GM12878 (cell line): ENCODE results near the gene EEPD1. TPM values are rescaled to one million over a fixed set of nuclear protein-coding genes. Genes with fewer than 3 reads are reported as not detected.
A peak's percentile ranks its signal among the peaks of the same experiment; 100 is the strongest.

ENCODE experiments used
- ATAC-seq: fragments of 200-7000 bp; cut with Tn5 transposase; 3 replicates; pipeline ENCODE4 v1.9.1; 2020; ENCODE audit warnings: mild to moderate bottlenecking, moderate library complexity
- BruUV-seq: library from RNA; stranded (reverse); fragments of 400-500 nt; replicated peaks from 2 replicates; lab custom pipeline; 2021; lab: Mats Ljungman, UMichigan
- CTCF ChIA-PET: fragments of 300-600 bp; sonication (Branson Sonifier 250); formaldehyde crosslinking; extraction: SDS; loops from one replicate; lab custom pipeline; 2021; ENCODE audit warnings: inconsistent platforms; lab: Yijun Ruan, JAX
- POLR2A ChIA-PET: fragments of 350-600 bp; formaldehyde crosslinking; extraction: SDS; loops from one replicate; lab custom pipeline; 2021; ENCODE audit warnings: inconsistent platforms; lab: Charles Lee
- RAD21 ChIA-PET: fragments of 300-600 bp; sonication (Branson Sonifier 250); formaldehyde crosslinking; loops from one replicate; lab custom pipeline; 2023; ENCODE audit warnings: antibody characterized with exemption; ENCODE audit not compliant: unreplicated experiment; lab: Charles Lee
- SMC1A ChIA-PET: fragments of 300-600 bp; sonication (Branson Sonifier 250); formaldehyde crosslinking; loops from one replicate; lab custom pipeline; 2023; ENCODE audit not compliant: unreplicated experiment, uncharacterized antibody; lab: Charles Lee
- DNase-seq: peaks from one replicate; pipeline ENCODE4 v3.0.0-alpha.2; 2011; ENCODE audit warnings: low read depth, low spot score
- FAIRE-seq: peaks from 3 replicates; lab custom pipeline; 2011; peaks lifted over from hg19 to GRCh38; lab: Jason Lieb, UNC
- H2AFZ ChIP-seq: 2 replicates; pipeline ENCODE4 v1.6.0; 2011; ENCODE audit warnings: low read depth, low read length, control low read depth; ENCODE audit not compliant: control insufficient read depth
- H3K27ac ChIP-seq: 2 replicates; pipeline ENCODE4 v1.5.1; 2011; ENCODE audit warnings: control low read depth; ENCODE audit not compliant: control insufficient read depth, insufficient read depth
- H3K27me3 ChIP-seq, 2 experiments: replicated peaks in 1 of 2; 2 replicates each; pipeline versions ENCODE4 v1.6.0 to v1.6.1; 2011; ENCODE audit warnings: low read length in 1 of 2; ENCODE audit not compliant: control insufficient read depth in 2 of 2, insufficient read depth in 2 of 2
- H3K36me3 ChIP-seq, 2 experiments: 2 replicates each; pipeline ENCODE4 v1.5.1; 2011; ENCODE audit warnings: low read length in 1 of 2; ENCODE audit not compliant: control insufficient read depth in 2 of 2, insufficient read depth in 2 of 2
- H3K4me1 ChIP-seq: 2 replicates; pipeline ENCODE4 v1.6.1; 2011; ENCODE audit warnings: mild to moderate bottlenecking, low read length, moderate library complexity, mixed read lengths; ENCODE audit not compliant: control insufficient read depth, insufficient read depth
- H3K4me2 ChIP-seq: 2 replicates; pipeline ENCODE4 v1.6.0; 2011; ENCODE audit warnings: control low read depth; ENCODE audit not compliant: control insufficient read depth, insufficient read depth
- H3K4me3 ChIP-seq: fragments of 200-600 bp; sonication (generic); 2 replicates; pipeline ENCODE4 v1.5.1; 2016
- H3K79me2 ChIP-seq: 2 replicates; pipeline ENCODE4 v1.6.0; 2011; ENCODE audit warnings: low read length; ENCODE audit not compliant: control insufficient read depth, insufficient read depth
- H3K9ac ChIP-seq: 2 replicates; pipeline ENCODE4 v1.8.0; 2011; ENCODE audit warnings: low read length, control low read depth, mixed read lengths; ENCODE audit not compliant: control insufficient read depth, insufficient read depth
- H3K9me3 ChIP-seq: replicated peaks from 3 replicates; pipeline ENCODE4 v1.5.1; 2011; ENCODE audit warnings: mild to moderate bottlenecking, low read length; ENCODE audit not compliant: control insufficient read depth, insufficient read depth
- H4K20me1 ChIP-seq: 2 replicates; pipeline ENCODE4 v1.6.0; 2011; ENCODE audit not compliant: control insufficient read depth, insufficient read depth
- BCL11A ChIP-seq: IDR thresholded peaks from 2 replicates; pipeline ENCODE4 v1.6.1; 2011; ENCODE audit warnings: low read depth, low read length
- ESRRA ChIP-seq: IDR thresholded peaks from 2 replicates; pipeline ENCODE4 v1.6.1; 2012; ENCODE audit warnings: mild to moderate bottlenecking, low read length, improper control_type of control experiment
- RAD21 ChIP-seq: IDR thresholded peaks from 2 replicates; pipeline ENCODE4 v1.6.1; 2011; ENCODE audit warnings: mild to moderate bottlenecking, low read depth, low read length, moderate library complexity; ENCODE audit not compliant: insufficient read depth
- RUNX3 ChIP-seq: IDR thresholded peaks from 2 replicates; pipeline ENCODE4 v1.6.1; 2012; ENCODE audit warnings: low read length, inconsistent platforms
- WGBS: methylation state at CpG from one replicate; pipeline ENCODE4 v1.1.6; 2016; ENCODE audit warnings: low lambda C conversion rate; ENCODE audit not compliant: insufficient replicate concordance, insufficient coverage; ENCODE audit errors: missing lambda C conversion rate; 5-methylcytosine and 5-hydroxymethylcytosine counted together
- in situ Hi-C: fragments of 300-500 bp; cut with MboI; formaldehyde crosslinking; loops from 9 replicates; pipeline ENCODE4 v1.14.3; 2018; ENCODE audit warnings: mixed read lengths
- intact Hi-C: fragments of 100-400 bp; cut with micrococcal nuclease; formaldehyde crosslinking; loops from one replicate; pipeline ENCODE4 v1.14.2; 2022; ENCODE audit not compliant: unreplicated experiment
- polyA plus RNA-seq, 11 experiments: library from polyadenylated mRNA; depleted of rRNA in 4 of 11; unstranded in 6 of 11; stranded (reverse) in 5 of 11; fragments of >200 nt; fragmentation: Nextera tagmentation in 4 of 11; fragmentation: Illumina TruSeq in 1 of 11; extraction: Ambion mirVana in 4 of 11; extraction: Trizol in 1 of 11; gene quantifications; 1 replicate in 1 of 11; 2 replicates in 10 of 11; pipeline versions ENCODE4 v1.2.1 to v1.2.3, GENCODE V29; 2011 to 2016; ENCODE audit warnings: inconsistent platforms in 2 of 11, missing spikeins in 2 of 11, low read depth in 1 of 11
- total RNA-seq, 4 experiments: library from RNA; depleted of rRNA in 3 of 4; stranded (reverse); fragments of >200 nt in 3 of 4; fragmentation: Illumina TruSeq in 1 of 4; extraction: Trizol in 1 of 4; gene quantifications; 2 replicates each; pipeline versions ENCODE4 v1.2.1 to v1.2.3, GENCODE V29; 2013 to 2021
- TF ChIP-seq, protein P1 (sequence below): IDR thresholded peaks from 2 replicates; pipeline ENCODE4 v1.6.1; 2012; ENCODE audit warnings: low read length, inconsistent platforms

Gene EEPD1
- total and polyA plus RNA-seq, 10 of the 15 experiments (the other 5 are each of a cell fraction or from before 2014, with no cell fraction given), result 0.24 to 2.8 (median 0.86) TPM; not detected in 1

DNA sequence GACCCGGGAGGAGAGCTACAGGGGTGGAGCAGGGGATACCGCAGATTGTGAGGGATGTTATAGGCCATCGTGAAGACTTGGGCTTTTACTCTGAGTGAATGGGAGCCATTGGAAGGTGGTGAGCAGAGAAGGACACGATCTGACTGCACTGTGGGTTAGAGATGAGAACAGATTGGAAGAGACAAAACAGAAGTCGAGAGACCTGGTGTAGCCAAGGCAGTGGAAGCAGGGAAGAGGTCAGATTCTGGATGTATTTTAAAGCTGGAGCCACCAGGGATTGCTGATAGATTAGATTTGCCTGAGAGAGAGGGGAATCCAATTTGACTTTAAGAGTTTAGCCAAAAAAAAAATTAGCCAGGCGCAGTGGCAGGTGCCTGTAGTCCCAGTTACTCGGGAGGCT lies 21.6 kb upstream of the EEPD1 start:
- FAIRE-seq (no peak), DNase-seq (no peak), ATAC-seq (no peak)
- H3K4me1 ChIP-seq, result no peaks in the 10 kb centered on the region
- no peaks in the 10 kb centered on the region for H3K27me3 ChIP-seq
- H3K9me3 ChIP-seq, result no peaks in the 10 kb centered on the region
- no peaks in the 10 kb centered on the region for H3K79me2 ChIP-seq
- H3K4me2 ChIP-seq, result no peak overlapping the region
- no peak overlapping the region for H3K4me3 ChIP-seq
- ChIA-PET RAD21 (interaction anchor here (1.1 to 1.7 kb wide), 4 partner anchors 111 to 162 kb away, joined by 3 to 12 read pairs (median 4); no protein-coding TSS in a partner anchor), SMC1A (interaction anchor here (0.8 to 1.2 kb wide), 4 partner anchors 156 to 187 kb away, joined by 4 to 11 read pairs (median 9); no protein-coding TSS in a partner anchor), CTCF (interaction anchor here (0.5 to 2.0 kb wide), 11 partner anchors 16 to 214 kb away, joined by 3 to 27 read pairs (median 4); no protein-coding TSS in a partner anchor), POLR2A (interaction anchor here (1.0 kb wide), 1 partner anchor 40 kb away, joined by 3 read pairs; no protein-coding TSS in a partner anchor)
- H3K9ac ChIP-seq, result no peak overlapping the region
- BruUV-seq, result no TSS peak
- H3K27ac ChIP-seq, result no peak overlapping the region
- no peaks in the 10 kb centered on the region for H3K36me3 ChIP-seq
- TF ChIP-seq, protein P1, sequence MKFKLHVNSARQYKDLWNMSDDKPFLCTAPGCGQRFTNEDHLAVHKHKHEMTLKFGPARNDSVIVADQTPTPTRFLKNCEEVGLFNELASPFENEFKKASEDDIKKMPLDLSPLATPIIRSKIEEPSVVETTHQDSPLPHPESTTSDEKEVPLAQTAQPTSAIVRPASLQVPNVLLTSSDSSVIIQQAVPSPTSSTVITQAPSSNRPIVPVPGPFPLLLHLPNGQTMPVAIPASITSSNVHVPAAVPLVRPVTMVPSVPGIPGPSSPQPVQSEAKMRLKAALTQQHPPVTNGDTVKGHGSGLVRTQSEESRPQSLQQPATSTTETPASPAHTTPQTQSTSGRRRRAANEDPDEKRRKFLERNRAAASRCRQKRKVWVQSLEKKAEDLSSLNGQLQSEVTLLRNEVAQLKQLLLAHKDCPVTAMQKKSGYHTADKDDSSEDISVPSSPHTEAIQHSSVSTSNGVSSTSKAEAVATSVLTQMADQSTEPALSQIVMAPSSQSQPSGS, result no peak
- TF ChIP-seq BCL11A, result no peak
- no peak for TF ChIP-seq ESRRA
- WGBS, result 48% methylated on average over 7 of the region's 7 CpGs
- H4K20me1 ChIP-seq, result no peaks in the 10 kb centered on the region
- H2AFZ ChIP-seq, result no peak overlapping the region
- in situ Hi-C loops, result no loop called here
- intact Hi-C loops, result no loop called here

DNA sequence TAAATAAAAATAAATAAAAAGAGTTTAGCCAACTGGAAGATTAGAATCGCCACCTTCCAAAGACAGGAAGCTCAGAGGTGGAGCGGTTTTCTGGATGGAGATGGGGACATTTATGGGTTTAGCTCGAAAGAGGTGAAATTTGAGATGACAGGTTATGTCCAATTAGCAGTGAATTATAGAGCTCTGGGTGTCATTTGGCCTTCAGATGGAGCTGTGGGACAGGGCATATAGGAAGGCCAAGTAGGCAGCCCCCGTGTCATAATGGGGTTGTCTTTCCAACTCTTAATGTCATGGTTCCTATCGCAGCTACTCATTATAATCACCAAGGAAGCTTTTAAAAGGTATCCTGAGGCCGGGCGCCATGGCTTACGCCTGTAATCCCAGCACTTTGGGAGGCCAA lies 21.0 kb upstream of the EEPD1 start:
- intact Hi-C loops, result no loop called here
- ChIA-PET POLR2A (interaction anchor here (1.0 kb wide), 1 partner anchor 40 kb away, joined by 3 read pairs; no protein-coding TSS in a partner anchor), SMC1A (interaction anchor here (0.8 to 1.2 kb wide), 4 partner anchors 156 to 186 kb away, joined by 4 to 11 read pairs (median 9); no protein-coding TSS in a partner anchor), CTCF (interaction anchor here (0.5 to 2.0 kb wide), 10 partner anchors 16 to 215 kb away, joined by 3 to 27 read pairs (median 4); no protein-coding TSS in a partner anchor), RAD21 (interaction anchor here (0.7 to 1.7 kb wide), 5 partner anchors 111 to 189 kb away, joined by 3 to 12 read pairs (median 4); no protein-coding TSS in a partner anchor)
- Histone ChIP-seq H3K27ac (no peak overlapping the region), H3K4me3 (no peak overlapping the region), H3K9ac (no peak overlapping the region), H3K9me3 (no peaks in the 10 kb centered on the region), H2AFZ (no peak overlapping the region), H3K4me2 (no peak overlapping the region), H3K36me3 (no peaks in the 10 kb centered on the region), H3K4me1 (no peaks in the 10 kb centered on the region), H3K27me3 (no peaks in the 10 kb centered on the region), H4K20me1 (no peaks in the 10 kb centered on the region), H3K79me2 (no peaks in the 10 kb centered on the region)
- TF ChIP-seq RUNX3, result no peak
- 0 out of 2 replicates have a peak, but pooled peaks have one; percentile 8 for TF ChIP-seq RAD21
- DNase-seq (no peak), ATAC-seq (no peak), FAIRE-seq (no peak)
- BruUV-seq, result no TSS peak
- in situ Hi-C loops, result no loop called here
- WGBS, result 48% methylated on average over 8 of the region's 8 CpGs
